Thoracic aorta (tissue), 2 donors: ENCODE results near the gene KCNA5. TPM values are rescaled to one million over a fixed set of nuclear protein-coding genes. Genes with fewer than 3 reads are reported as not detected.

ENCODE experiments used
- ATAC-seq: fragments of 150-250 bp; one replicate; pipeline ENCODE4 v1.8.0; 2017; ENCODE audit warnings: low read depth; ENCODE audit not compliant: insufficient number of reproducible peaks, low FRiP score
- DNase-seq: peaks from one replicate; pipeline ENCODE4 v3.0.0-alpha.2; 2020; ENCODE audit warnings: low spot score
- H3K27ac ChIP-seq, 2 donors: fragments of 200-600 bp; sonication (generic); 1 replicate in 1 of 2; 2 replicates in 1 of 2; pipeline ENCODE4 v1.5.1; 2016; ENCODE audit warnings: mild to moderate bottlenecking in 2 of 2, moderate library complexity in 2 of 2
- H3K27me3 ChIP-seq: fragments of 200-600 bp; sonication (generic); replicated peaks from 2 replicates; pipeline ENCODE4 v1.6.0; 2016; ENCODE audit warnings: mild to moderate bottlenecking; ENCODE audit not compliant: insufficient read depth
- H3K36me3 ChIP-seq: fragments of 200-600 bp; sonication (generic); one replicate; pipeline ENCODE4 v1.5.1; 2016
- H3K4me1 ChIP-seq, 2 donors: fragments of 200-600 bp; sonication (generic); 1 replicate in 1 of 2; 2 replicates in 1 of 2; pipeline versions ENCODE4 v1.5.1 to v1.6.0; 2016; ENCODE audit warnings: low read depth in 2 of 2, mild to moderate bottlenecking in 1 of 2; ENCODE audit not compliant: control insufficient read depth in 1 of 2
- H3K4me3 ChIP-seq: fragments of 200-600 bp; sonication (generic); 2 replicates; pipeline ENCODE4 v1.5.1; 2016; ENCODE audit warnings: mild to moderate bottlenecking
- H3K9me3 ChIP-seq: fragments of 200-600 bp; sonication (generic); 2 replicates; pipeline ENCODE4 v1.5.1; 2016
- CTCF ChIP-seq: fragments of 200-600 bp; sonication (generic); IDR thresholded peaks from one replicate; pipeline ENCODE4 v1.5.1; 2019; ENCODE audit warnings: antibody characterized with exemption
- total RNA-seq, 2 donors: library from RNA; depleted of rRNA; stranded (reverse); fragments of >200 nt; gene quantifications; one replicate each; pipeline versions ENCODE4 v1.1.0 to v1.2.3, GENCODE V29; 2016

KCNA5 gene
- total RNA-seq, 2 donors from 2014 or later = 58.8 to 91.7 TPM

- no peak for DNase-seq
- H3K27ac ChIP-seq = no peak overlapping the region
- no peaks in the 10 kb centered on the region for H3K27me3 ChIP-seq
- H3K4me3 ChIP-seq = no peak overlapping the region
- ATAC-seq = no peak
- no peak for TF ChIP-seq CTCF
- no peaks in the 10 kb centered on the region for H3K9me3 ChIP-seq
- H3K36me3 ChIP-seq = no peaks in the 10 kb centered on the region
- H3K4me1 ChIP-seq = peaks cover 13 to 21% of the 10 kb centered on the region in 2 donors
Measured at GRCh38 chr12:5073054-5073453, 29.4 kb downstream of the KCNA5 start.

- H3K27ac ChIP-seq = no peak overlapping the region
Measured at GRCh38 chr12:5073853-5074252, 30.2 kb downstream of the KCNA5 start.

DNA sequence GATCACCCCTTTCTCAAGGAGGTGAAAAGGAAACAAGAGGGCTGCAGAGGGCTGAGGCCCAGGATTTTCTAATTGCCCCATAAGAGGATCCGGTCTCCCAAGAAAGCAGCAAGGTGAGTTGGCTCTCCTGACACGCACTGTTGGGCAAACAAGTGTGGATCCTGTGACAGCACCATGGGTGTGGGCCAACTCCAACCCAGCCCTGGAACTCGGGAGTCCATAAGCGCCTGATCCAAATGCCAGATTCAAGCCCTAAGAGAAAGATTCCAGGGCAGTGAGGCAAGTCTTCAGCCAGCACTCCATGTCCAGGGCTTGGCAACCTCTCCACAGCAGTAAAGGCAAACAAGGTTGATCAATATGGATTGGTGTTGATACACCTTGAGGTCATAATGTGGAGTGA lies 33.1 kb downstream of the KCNA5 start:
- H3K4me3 ChIP-seq = no peak overlapping the region
- no peak for ATAC-seq
- DNase-seq = peak; percentile 13
- H3K27me3 ChIP-seq = no peaks in the 10 kb centered on the region
- H3K9me3 ChIP-seq = no peaks in the 10 kb centered on the region
- TF ChIP-seq CTCF = no peak
- peaks cover 31 to 54% of the 10 kb centered on the region in 2 donors for H3K4me1 ChIP-seq
- peak overlapping the region; percentile 83 to 90 for H3K27ac ChIP-seq
- H3K36me3 ChIP-seq = no peaks in the 10 kb centered on the region

More at GRCh38 chr12:5073853-5074252, 30.2 kb downstream of the KCNA5 start:
- Histone ChIP-seq H3K4me1 (peaks cover 15 to 29% of the 10 kb centered on the region in 2 donors), H3K4me3 (no peak overlapping the region), H3K9me3 (no peaks in the 10 kb centered on the region), H3K27me3 (no peaks in the 10 kb centered on the region), H3K36me3 (no peaks in the 10 kb centered on the region)
- TF ChIP-seq CTCF = no peak
- DNase-seq (no peak), ATAC-seq (no peak)

- Histone ChIP-seq H3K36me3 (no peaks in the 10 kb centered on the region), H3K9me3 (no peaks in the 10 kb centered on the region), H3K4me3 (no peak overlapping the region), H3K4me1 (peaks cover 35 to 64% of the 10 kb centered on the region in 2 donors), H3K27ac (peak overlapping the region; percentile 83 to 90), H3K27me3 (no peaks in the 10 kb centered on the region)
- no peak for TF ChIP-seq CTCF
- DNase-seq (peak; percentile 72), ATAC-seq (peak; percentile 84)
Measured at GRCh38 chr12:5078423-5078822, 34.7 kb downstream of the KCNA5 start.

DNA sequence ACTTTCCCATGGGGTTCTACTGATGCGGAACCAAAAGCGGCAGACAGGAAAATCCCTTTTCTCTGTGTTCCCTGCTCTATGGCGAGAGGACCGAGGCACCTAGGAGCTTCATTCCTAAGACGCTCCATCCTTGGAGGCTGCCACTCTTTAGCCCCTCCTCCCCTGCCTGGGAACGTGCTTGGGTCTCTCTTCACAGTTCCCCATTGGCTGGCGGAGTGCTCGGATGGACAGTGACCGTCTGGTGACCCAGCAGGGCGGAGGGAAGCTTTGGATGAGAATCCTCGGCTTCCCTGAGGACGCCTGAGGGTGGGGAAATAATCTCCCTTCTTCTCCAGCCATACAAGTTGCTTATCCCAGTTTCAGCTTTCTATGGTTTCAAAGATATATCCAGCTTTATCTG lies 37.3 kb downstream of the KCNA5 start:
- no peak for ATAC-seq
- H3K9me3 ChIP-seq = no peaks in the 10 kb centered on the region
- no peak for TF ChIP-seq CTCF

More for the DNA sequence above, 37.3 kb downstream of the KCNA5 start:
- Histone ChIP-seq H3K4me1 (peaks cover 46 to 90% of the 10 kb centered on the region in 2 donors), H3K27ac (peak overlapping the region; percentile 83 to 90), H3K27me3 (no peaks in the 10 kb centered on the region), H3K4me3 (no peak overlapping the region), H3K36me3 (no peaks in the 10 kb centered on the region)
- no peak for DNase-seq
